BLaER1 (cell line): ENCODE measurements around the gene FAM124B.
A peak's percentile ranks its signal among the peaks of the same experiment; 100 is the strongest.

Source experiments
- H3K27ac ChIP-seq: shearing (Covaris generic); formaldehyde crosslinking; 2 replicates; pipeline ENCODE4 v1.8.1; 2022
- H3K27me3 ChIP-seq: shearing (Covaris generic); formaldehyde crosslinking; 2 replicates; pipeline ENCODE4 v1.8.1; 2022
- H3K36me3 ChIP-seq: shearing (Covaris generic); formaldehyde crosslinking; 2 replicates; pipeline ENCODE4 v1.8.1; 2022
- H3K4me1 ChIP-seq: shearing (Covaris generic); formaldehyde crosslinking; 2 replicates; pipeline ENCODE4 v1.8.1; 2022
- H3K4me2 ChIP-seq: shearing (Covaris generic); formaldehyde crosslinking; 2 replicates; pipeline ENCODE4 v1.8.1; 2022
- H3K4me3 ChIP-seq: shearing (Covaris generic); formaldehyde crosslinking; 2 replicates; pipeline ENCODE4 v1.8.1; 2022
- H3K9ac ChIP-seq: shearing (Covaris generic); formaldehyde crosslinking; 2 replicates; pipeline ENCODE4 v1.8.1; 2022
- H3K9me3 ChIP-seq: shearing (Covaris generic); formaldehyde crosslinking; 2 replicates; pipeline ENCODE4 v1.8.1; 2022
- H4K20me1 ChIP-seq: shearing (Covaris generic); formaldehyde crosslinking; 2 replicates; pipeline ENCODE4 v1.8.1; 2022
- Cebpa-rat ChIP-seq: shearing (Covaris generic); IDR thresholded peaks from 2 replicates; pipeline ENCODE4 v1.8.1; 2022

The FAM124B gene

DNA sequence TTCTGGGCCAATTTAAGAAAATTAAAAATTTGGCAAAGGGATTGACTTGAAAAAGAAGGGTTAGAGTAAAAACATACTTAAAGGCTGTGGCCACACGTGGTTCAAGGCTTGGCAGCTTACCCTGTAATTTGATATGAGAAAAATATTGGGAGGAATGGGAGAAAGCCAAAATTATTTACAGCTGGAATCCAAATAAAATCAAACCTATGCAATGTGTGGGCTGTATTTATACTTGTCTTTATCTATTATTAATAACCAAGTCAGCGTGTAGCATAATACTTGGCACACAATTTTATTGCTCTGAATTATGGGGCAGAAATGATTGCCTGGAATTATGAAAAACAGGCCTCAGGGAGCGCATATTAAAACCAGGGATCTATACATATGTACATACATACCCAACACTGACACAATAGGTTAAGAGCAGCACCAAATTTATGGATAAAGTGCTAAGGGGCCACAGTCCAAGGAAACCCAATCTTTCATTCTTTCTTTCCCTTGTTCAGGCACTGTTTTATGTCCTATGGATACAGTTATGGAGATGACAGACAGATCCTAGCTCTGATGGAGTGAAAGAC, 35.6 kb downstream of the FAM124B start:
- H3K36me3 ChIP-seq: no peaks in the 10 kb centered on the region
- no peaks in the 10 kb centered on the region for H4K20me1 ChIP-seq
- H3K27me3 ChIP-seq: no peaks in the 10 kb centered on the region
- no peak for TF ChIP-seq Cebpa-rat
- H3K9ac ChIP-seq: no peak overlapping the region
- H3K4me2 ChIP-seq: no peak overlapping the region
- no peaks in the 10 kb centered on the region for H3K9me3 ChIP-seq
- no peaks in the 10 kb centered on the region for H3K4me1 ChIP-seq
- no peak overlapping the region for H3K27ac ChIP-seq
- H3K4me3 ChIP-seq: no peak overlapping the region

- Histone ChIP-seq H3K27me3 (no peaks in the 10 kb centered on the region), H3K36me3 (no peaks in the 10 kb centered on the region), H3K4me3 (no peak overlapping the region), H3K4me1 (no peaks in the 10 kb centered on the region), H3K9ac (no peak overlapping the region), H3K27ac (no peak overlapping the region), H3K9me3 (no peaks in the 10 kb centered on the region), H3K4me2 (no peak overlapping the region), H4K20me1 (no peaks in the 10 kb centered on the region)
- TF ChIP-seq Cebpa-rat: no peak
Observed at GRCh38 chr2:224365331-224365730, 36.6 kb downstream of the FAM124B start.

DNA sequence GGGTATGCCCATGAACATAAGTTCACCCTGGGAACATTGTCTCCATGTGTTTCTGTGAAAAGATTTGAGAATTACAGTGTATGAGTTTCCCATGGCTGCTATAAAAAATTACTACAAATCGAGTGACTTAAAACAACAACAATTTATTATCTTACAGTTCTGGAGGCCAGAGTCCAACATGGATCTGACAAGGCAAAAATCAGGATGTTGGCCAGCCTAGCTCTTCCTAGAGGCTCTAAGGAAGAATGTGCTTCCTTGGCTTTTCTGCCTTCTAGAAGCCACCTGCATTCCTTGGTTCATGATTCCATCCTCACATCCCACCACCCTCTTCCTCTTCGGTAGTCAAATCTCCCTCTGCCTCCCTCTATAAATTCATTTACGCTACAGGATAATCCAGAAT, 38.6 kb downstream of the FAM124B start:
- no peaks in the 10 kb centered on the region for H4K20me1 ChIP-seq
- H3K9ac ChIP-seq: no peak overlapping the region
- H3K27me3 ChIP-seq: no peaks in the 10 kb centered on the region
- H3K9me3 ChIP-seq: no peaks in the 10 kb centered on the region
- H3K36me3 ChIP-seq: no peaks in the 10 kb centered on the region
- no peak overlapping the region for H3K27ac ChIP-seq
- TF ChIP-seq Cebpa-rat: no peak
- H3K4me2 ChIP-seq: no peak overlapping the region
- no peak overlapping the region for H3K4me3 ChIP-seq
- no peaks in the 10 kb centered on the region for H3K4me1 ChIP-seq

DNA sequence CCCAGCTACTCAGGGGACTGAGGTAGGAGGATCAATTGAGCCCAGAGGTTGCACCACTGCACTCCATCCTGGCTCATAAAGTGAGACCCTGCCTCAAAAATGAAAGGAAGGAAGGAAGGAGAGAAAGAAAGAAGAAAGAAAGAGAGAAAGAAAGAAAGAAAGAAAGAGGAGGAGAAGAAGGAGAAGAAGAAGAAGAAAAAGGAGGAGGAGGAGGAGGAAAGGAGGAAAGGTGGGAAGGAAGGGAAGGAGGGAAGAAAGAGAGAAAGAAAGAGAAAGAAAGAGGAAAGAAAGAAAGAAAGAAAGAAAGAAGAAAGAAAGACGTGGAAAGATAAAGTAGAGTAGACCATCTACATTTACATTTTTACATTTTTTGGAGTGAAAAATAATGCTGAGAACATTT, 39.8 kb downstream of the FAM124B start:
- Histone ChIP-seq H3K36me3 (no peaks in the 10 kb centered on the region), H3K4me2 (no peak overlapping the region), H3K4me1 (no peaks in the 10 kb centered on the region), H3K9me3 (no peaks in the 10 kb centered on the region), H3K9ac (no peak overlapping the region), H3K27ac (no peak overlapping the region), H3K27me3 (no peaks in the 10 kb centered on the region), H4K20me1 (no peaks in the 10 kb centered on the region), H3K4me3 (no peak overlapping the region)
- TF ChIP-seq Cebpa-rat: no peak

DNA sequence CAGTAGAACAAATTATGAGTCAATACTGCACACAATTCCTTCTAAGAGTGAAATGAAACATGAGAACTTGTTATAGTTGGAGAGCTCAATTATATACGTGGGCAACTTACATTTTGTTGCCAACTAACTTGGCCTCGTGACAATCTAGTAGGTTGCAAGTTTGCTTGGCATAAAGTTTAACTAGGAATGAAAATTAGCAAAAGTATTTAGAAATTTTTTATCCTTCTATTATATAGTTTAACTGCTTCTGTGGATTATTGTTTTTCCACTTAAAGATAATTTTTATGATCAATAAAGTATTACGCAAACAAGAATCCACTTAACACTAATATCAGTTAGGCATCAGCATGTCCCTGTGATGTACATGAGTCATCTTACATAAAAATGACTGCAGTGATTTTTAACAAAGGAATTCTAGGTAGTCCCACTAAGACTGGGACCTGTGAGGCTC, 41.1 kb downstream of the FAM124B start:
- no peak overlapping the region for H3K9ac ChIP-seq
- no peaks in the 10 kb centered on the region for H4K20me1 ChIP-seq
- no peak for TF ChIP-seq Cebpa-rat
- H3K4me1 ChIP-seq: peaks cover 6% of the 10 kb centered on the region
- H3K4me3 ChIP-seq: no peak overlapping the region
- H3K4me2 ChIP-seq: no peak overlapping the region
- H3K27me3 ChIP-seq: no peaks in the 10 kb centered on the region
- no peaks in the 10 kb centered on the region for H3K9me3 ChIP-seq
- H3K27ac ChIP-seq: no peak overlapping the region
- no peaks in the 10 kb centered on the region for H3K36me3 ChIP-seq

GRCh38 chr2:224359569-224359968, 42.3 kb downstream of the FAM124B start:
- H3K4me1 ChIP-seq: peaks cover 17% of the 10 kb centered on the region
- TF ChIP-seq Cebpa-rat: no peak
- no peak overlapping the region for H3K4me3 ChIP-seq
- H3K36me3 ChIP-seq: no peaks in the 10 kb centered on the region
- no peaks in the 10 kb centered on the region for H4K20me1 ChIP-seq
- no peak overlapping the region for H3K4me2 ChIP-seq
- H3K27me3 ChIP-seq: no peaks in the 10 kb centered on the region
- no peak overlapping the region for H3K27ac ChIP-seq
- H3K9ac ChIP-seq: no peak overlapping the region
- H3K9me3 ChIP-seq: no peaks in the 10 kb centered on the region

- Histone ChIP-seq H3K27ac (no peak overlapping the region), H3K27me3 (no peaks in the 10 kb centered on the region), H3K4me1 (peaks cover 17% of the 10 kb centered on the region), H3K4me2 (no peak overlapping the region), H3K4me3 (no peak overlapping the region), H3K9ac (no peak overlapping the region), H3K36me3 (no peaks in the 10 kb centered on the region), H3K9me3 (no peaks in the 10 kb centered on the region), H4K20me1 (no peaks in the 10 kb centered on the region)
- peak; percentile 74; the same call in 1 of the 2 replicates for TF ChIP-seq Cebpa-rat
Observed at GRCh38 chr2:224357098-224357901, 44.6 kb downstream of the FAM124B start.

DNA sequence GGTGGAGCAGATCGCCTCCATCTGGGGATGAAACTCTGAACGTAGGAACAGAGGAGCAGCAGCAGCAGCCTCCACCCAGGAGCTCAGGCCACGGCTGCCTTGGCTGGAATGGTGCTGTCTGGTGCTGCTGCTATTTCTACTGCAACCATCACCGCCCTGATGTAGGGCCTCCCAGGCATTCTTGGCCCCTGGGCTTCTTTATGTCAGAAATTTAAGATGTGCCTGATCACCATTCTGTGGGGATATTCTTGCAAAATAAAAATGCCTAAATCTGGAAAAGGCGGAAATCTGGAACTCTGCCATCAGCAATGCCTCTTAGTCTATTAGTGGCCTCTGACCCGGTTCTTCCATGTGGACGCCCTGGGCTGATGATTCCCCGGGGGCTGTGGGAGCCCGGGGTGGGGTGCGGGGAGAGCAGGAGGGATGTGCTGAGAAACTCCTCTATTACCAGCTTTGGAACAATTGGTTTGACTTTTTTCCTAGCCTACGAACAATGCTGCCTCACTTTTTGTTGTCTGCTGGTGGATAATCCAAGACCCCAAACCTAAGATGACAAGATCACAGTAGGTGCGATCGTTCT, 47.2 kb downstream of the FAM124B start:
- no peaks in the 10 kb centered on the region for H3K9me3 ChIP-seq
- no peaks in the 10 kb centered on the region for H3K27me3 ChIP-seq
- no peak for TF ChIP-seq Cebpa-rat
- peak overlapping the region; percentile 37 for H3K4me2 ChIP-seq
- H4K20me1 ChIP-seq: no peaks in the 10 kb centered on the region
- H3K36me3 ChIP-seq: no peaks in the 10 kb centered on the region
- peaks cover 17% of the 10 kb centered on the region for H3K4me1 ChIP-seq
- H3K9ac ChIP-seq: no peak overlapping the region
- H3K27ac ChIP-seq: no peak overlapping the region
- no peak overlapping the region for H3K4me3 ChIP-seq

DNA sequence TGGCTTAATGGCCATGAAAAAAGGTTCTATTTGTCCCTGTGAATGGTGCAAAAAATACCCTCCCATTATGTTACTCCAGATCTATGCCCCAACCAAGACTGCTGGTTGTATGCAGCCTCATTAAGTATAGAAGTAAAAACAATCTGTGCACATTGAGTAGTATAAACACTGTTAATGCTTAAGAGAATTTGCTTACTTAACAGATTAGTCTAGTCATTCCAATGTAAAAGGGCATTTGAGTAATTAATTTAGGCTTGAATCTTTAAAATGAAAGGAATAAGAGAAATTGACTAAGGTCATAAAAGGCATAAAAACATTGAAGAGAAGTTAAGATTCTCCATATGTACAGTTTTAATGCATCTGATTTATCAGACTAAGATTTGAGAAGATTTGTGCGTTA, 51.2 kb downstream of the FAM124B start:
- Histone ChIP-seq H3K9me3 (peaks cover 3% of the 10 kb centered on the region; the same call in 1 of the 2 replicates), H3K4me3 (no peak overlapping the region), H3K27ac (no peak overlapping the region), H3K4me2 (no peak overlapping the region), H3K36me3 (no peaks in the 10 kb centered on the region), H3K4me1 (peaks cover 10% of the 10 kb centered on the region), H3K27me3 (no peaks in the 10 kb centered on the region), H3K9ac (no peak overlapping the region), H4K20me1 (no peaks in the 10 kb centered on the region)
- TF ChIP-seq Cebpa-rat: no peak

DNA sequence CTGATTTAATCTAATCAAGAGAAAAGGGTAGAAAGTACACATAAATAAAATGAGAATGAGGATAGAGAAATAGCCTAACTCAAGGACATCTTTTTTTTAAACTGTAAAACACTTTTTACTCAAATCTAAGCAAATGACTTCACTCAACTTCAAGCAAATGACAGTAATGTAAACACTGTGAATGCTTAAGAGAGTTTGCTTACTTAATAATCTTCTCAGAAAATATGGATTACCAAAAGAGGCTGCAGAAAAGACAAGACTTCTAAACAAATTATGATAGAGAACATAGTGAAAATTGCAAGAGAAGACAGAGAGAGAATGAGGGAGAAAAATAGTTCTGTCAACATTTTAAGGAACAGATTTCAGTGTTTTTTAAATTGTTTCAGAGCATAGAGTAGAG, 52.5 kb downstream of the FAM124B start:
- Histone ChIP-seq H3K36me3 (no peaks in the 10 kb centered on the region), H3K4me1 (no peaks in the 10 kb centered on the region), H3K9ac (no peak overlapping the region), H3K27me3 (no peaks in the 10 kb centered on the region), H3K4me3 (no peak overlapping the region), H3K9me3 (peaks cover 14% of the 10 kb centered on the region), H3K27ac (no peak overlapping the region), H3K4me2 (no peak overlapping the region), H4K20me1 (no peaks in the 10 kb centered on the region)
- TF ChIP-seq Cebpa-rat: no peak
